Muscle of leg (tissue), 11 donors: ENCODE measurements around the gene OR5AP2. TPM values are rescaled to one million over a fixed set of nuclear protein-coding genes. Genes with fewer than 3 reads are reported as not detected.
"Not testable (repeated sequence)": the region's sequence is repeated elsewhere in the genome, so short reads cannot be mapped to it uniquely, and the experiment has no call there.

Source experiments
- DNase-seq: peaks from one replicate; pipeline ENCODE4 v3.0.0; 2013
- H3K27ac ChIP-seq: one replicate; pipeline ENCODE4 v1.5.1; 2013; ENCODE audit warnings: mild to moderate bottlenecking, low read length, control low read depth
- H3K27me3 ChIP-seq: one replicate; pipeline ENCODE4 v1.6.1; 2013; ENCODE audit warnings: low read length; ENCODE audit not compliant: control insufficient read depth, insufficient read depth
- H3K36me3 ChIP-seq: one replicate; pipeline ENCODE4 v1.6.1; 2013; ENCODE audit warnings: low read length; ENCODE audit not compliant: control insufficient read depth, insufficient read depth
- H3K4me1 ChIP-seq: one replicate; pipeline ENCODE4 v1.6.1; 2013; ENCODE audit warnings: low read length; ENCODE audit not compliant: control insufficient read depth, insufficient read depth
- H3K4me3 ChIP-seq: one replicate; pipeline ENCODE4 v1.5.1; 2013; ENCODE audit warnings: low read length, control low read depth
- H3K9me3 ChIP-seq: replicated peaks from 2 replicates; pipeline ENCODE4 v1.6.1; 2013; ENCODE audit warnings: low read depth, low read length; ENCODE audit not compliant: control insufficient read depth
- WGBS: methylation state at CpG from one replicate; pipeline ENCODE4 v1.1.5; 2013; ENCODE audit warnings: missing lambda C conversion rate; ENCODE audit not compliant: insufficient coverage; 5-methylcytosine and 5-hydroxymethylcytosine counted together
- polyA plus RNA-seq, 8 donors: library from polyadenylated mRNA; unstranded; fragments of 120-200 nt; gene quantifications; one replicate each; pipeline versions ENCODE4 v1.2.1 to v1.2.3, GENCODE V29; 2013; ENCODE audit warnings: inconsistent platforms in 1 of 8, low replicate concordance in 1 of 8; ENCODE audit not compliant: insufficient read length in 8 of 8, insufficient read depth in 1 of 8
- total RNA-seq: library from RNA; stranded (reverse); fragments of 120-200 nt; gene quantifications from one replicate; pipeline ENCODE4 v1.2.4, GENCODE V29; 2013

Gene OR5AP2
- total and polyA plus RNA-seq, 9 donors = not detected

- no CpG with 5 or more reads among the region's 3 CpGs for WGBS
- Histone ChIP-seq H3K4me3 (no peak overlapping the region), H3K36me3 (no peaks in the 10 kb centered on the region), H3K27me3 (no peaks in the 10 kb centered on the region), H3K9me3 (no peaks in the 10 kb centered on the region), H3K27ac (no peak overlapping the region), H3K4me1 (no peaks in the 10 kb centered on the region)
- DNase-seq = peak; percentile 11
These were observed 17.6 kb downstream of the OR5AP2 start for GRCh38 chr11:56624661-56625110.

DNA sequence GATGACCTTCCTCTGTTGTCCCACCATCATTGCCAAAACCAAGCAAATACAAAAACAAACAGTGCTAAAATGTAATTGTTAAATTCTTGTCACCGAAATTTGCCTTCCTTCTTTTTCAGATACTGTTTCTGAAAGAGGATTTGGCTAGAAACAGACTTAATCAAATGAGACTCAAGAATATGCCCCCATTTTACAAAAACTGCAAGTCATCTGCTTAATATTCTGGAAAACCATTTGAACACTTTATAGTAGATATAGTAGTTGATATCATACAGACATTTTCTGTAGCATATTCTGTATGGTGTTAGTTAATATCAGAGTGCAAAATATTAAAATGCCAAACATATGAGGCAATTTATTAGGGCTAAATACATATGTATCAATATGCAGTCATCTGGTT is 31.1 kb downstream of the OR5AP2 start:
- no peaks in the 10 kb centered on the region for H3K27me3 ChIP-seq
- DNase-seq = no peak
- no peak overlapping the region for H3K27ac ChIP-seq
- WGBS = no CpG with 5 or more reads among the region's 1 CpG
- no peaks in the 10 kb centered on the region for H3K36me3 ChIP-seq
- no peak overlapping the region for H3K4me3 ChIP-seq
- H3K4me1 ChIP-seq = no peaks in the 10 kb centered on the region
- peaks cover 2% of the 10 kb centered on the region for H3K9me3 ChIP-seq

- not testable (repeated sequence) for H3K4me3 ChIP-seq, H3K36me3 ChIP-seq, DNase-seq, H3K9me3 ChIP-seq, H3K27ac ChIP-seq, H3K27me3 ChIP-seq, H3K4me1 ChIP-seq
- WGBS = 79% methylated on average over 8 of the region's 20 CpGs
These were observed 50.0 kb downstream of the OR5AP2 start for GRCh38 chr11:56592088-56592717.

Other genes with a start within 250 kb of the OR5AP2 start
- not detected for gene OR5AL1, start 229.7 kb downstream of the OR5AP2 start, total RNA-seq
- gene OR5AL1, start 229.7 kb downstream of the OR5AP2 start, polyA plus RNA-seq = not detected
- not detected for gene OR5M3, start 169.1 kb downstream of the OR5AP2 start, total RNA-seq
- gene OR5M3, start 169.1 kb downstream of the OR5AP2 start, polyA plus RNA-seq = not detected
- not detected for gene OR5M8, start 151.1 kb downstream of the OR5AP2 start, total RNA-seq
- gene OR5M8, start 151.1 kb downstream of the OR5AP2 start, polyA plus RNA-seq = not detected
- gene OR5M11, start 99.2 kb downstream of the OR5AP2 start, total RNA-seq = not detected
- gene OR5M11, start 99.2 kb downstream of the OR5AP2 start, polyA plus RNA-seq = not detected
- not detected for gene OR5M10, start 64.7 kb downstream of the OR5AP2 start, total RNA-seq
- not detected for gene OR5M10, start 64.7 kb downstream of the OR5AP2 start, polyA plus RNA-seq
- not detected for gene OR5M1, start 27.6 kb downstream of the OR5AP2 start, total RNA-seq
- not detected for gene OR5M1, start 27.6 kb downstream of the OR5AP2 start, polyA plus RNA-seq
- gene OR5AR1, start 21.2 kb upstream of the OR5AP2 start, total RNA-seq = not detected
- not detected for gene OR5AR1, start 21.2 kb upstream of the OR5AP2 start, polyA plus RNA-seq
- gene OR9G1, start 56.7 kb upstream of the OR5AP2 start, total RNA-seq = not detected
- not detected for gene OR9G1, start 56.7 kb upstream of the OR5AP2 start, polyA plus RNA-seq
- not detected for gene OR9G4, start 106.3 kb upstream of the OR5AP2 start, total RNA-seq
- gene OR9G4, start 106.3 kb upstream of the OR5AP2 start, polyA plus RNA-seq = not detected